Fibroblast of lung (primary cell): ENCODE results near the gene COL8A1.

Source experiments
- CTCF ChIP-seq, 2 donors: IDR thresholded peaks in 1 of 2; conservative IDR thresholded peaks in 1 of 2; 1 replicate in 1 of 2; 2 replicates in 1 of 2; pipeline ENCODE4 v1.5.1; 2011 to 2012; ENCODE audit warnings: low read length in 2 of 2, control low read depth in 1 of 2, inconsistent platforms in 1 of 2, low read depth in 1 of 2, mild to moderate bottlenecking in 1 of 2
- EZH2 ChIP-seq: IDR thresholded peaks from 2 replicates; pipeline ENCODE4 v1.5.1; 2012; ENCODE audit warnings: low read length, control low read depth, mild to moderate bottlenecking; ENCODE audit errors: missing control alignments

GRCh38 chr3:99848433-99848832 is 210.0 kb downstream of the COL8A1 start:
- TF ChIP-seq CTCF (conservative IDR thresholded peaks at IDR 0.05 in 1 of 2, IDR thresholded peaks at IDR 0.05 in 1 of 2; ENCODE audit: low read depth in 1 of 2, low read length in 2 of 2) (no peak), EZH2 (no peak)
